ENCODE measurements around the gene DAPP1.

DAPP1 gene

GRCh38 chr4:99808260-99808857, 8.3 kb upstream of the DAPP1 start:
- no peak for TF ChIP-seq USF1 (IDR thresholded peaks at IDR 0.05)
- peak; percentile 97 for TF ChIP-seq RAD21 (IDR thresholded peaks at IDR 0.05; ENCODE audit: low read depth)
- no peak for TF ChIP-seq CREB1 (IDR thresholded peaks at IDR 0.05; ENCODE audit: low read depth)

- no peak for TF ChIP-seq CEBPB (IDR thresholded peaks at IDR 0.05)
- TF ChIP-seq CREB1 (IDR thresholded peaks at IDR 0.05; ENCODE audit: low read depth) = no peak
- TF ChIP-seq USF1 (IDR thresholded peaks at IDR 0.05) = no peak
- no peak for TF ChIP-seq NFIC (IDR thresholded peaks at IDR 0.05)
- TF ChIP-seq ZBTB7A (IDR thresholded peaks at IDR 0.05; ENCODE audit: low read depth) = no peak
- no peak for TF ChIP-seq TCF12 (IDR thresholded peaks at IDR 0.05; ENCODE audit: low read depth)
- TF ChIP-seq EP300 (IDR thresholded peaks at IDR 0.05; ENCODE audit: borderline replicate concordance) = no peak
- TF ChIP-seq RAD21 (IDR thresholded peaks at IDR 0.05; ENCODE audit: low read depth) = no peak
- TF ChIP-seq YY1 (IDR thresholded peaks at IDR 0.05; ENCODE audit: low read depth) = no peak
- TF ChIP-seq REST (IDR thresholded peaks at IDR 0.05; ENCODE audit: low read depth) = no peak
- no peak for TF ChIP-seq FOXM1 (IDR thresholded peaks at IDR 0.05; ENCODE audit: borderline replicate concordance, low read depth)
- no peak for TF ChIP-seq TAF1 (IDR thresholded peaks at IDR 0.05; ENCODE audit: low read depth)
- no peak for TF ChIP-seq TEAD4 (IDR thresholded peaks at IDR 0.05)
These were observed 7.3 kb upstream of the DAPP1 start for GRCh38 chr4:99809326-99809725.

GRCh38 chr4:99810536-99810935, 6.1 kb upstream of the DAPP1 start:
- TF ChIP-seq TEAD4 (IDR thresholded peaks at IDR 0.05) = no peak
- no peak for TF ChIP-seq CEBPB (IDR thresholded peaks at IDR 0.05)
- no peak for TF ChIP-seq YY1 (IDR thresholded peaks at IDR 0.05; ENCODE audit: low read depth)
- no peak for TF ChIP-seq NFIC (IDR thresholded peaks at IDR 0.05)
- no peak for TF ChIP-seq USF1 (IDR thresholded peaks at IDR 0.05)
- no peak for TF ChIP-seq CREB1 (IDR thresholded peaks at IDR 0.05; ENCODE audit: low read depth)
- no peak for TF ChIP-seq MAX (IDR thresholded peaks at IDR 0.05)
- TF ChIP-seq TCF12 (IDR thresholded peaks at IDR 0.05; ENCODE audit: low read depth) = no peak
- no peak for TF ChIP-seq ZBTB7A (IDR thresholded peaks at IDR 0.05; ENCODE audit: low read depth)
- TF ChIP-seq FOXM1 (IDR thresholded peaks at IDR 0.05; ENCODE audit: borderline replicate concordance, low read depth) = no peak
- no peak for TF ChIP-seq RAD21 (IDR thresholded peaks at IDR 0.05; ENCODE audit: low read depth)
- no peak for TF ChIP-seq TAF1 (IDR thresholded peaks at IDR 0.05; ENCODE audit: low read depth)
- no peak for TF ChIP-seq EP300 (IDR thresholded peaks at IDR 0.05; ENCODE audit: borderline replicate concordance)
- no peak for TF ChIP-seq EGR1 (IDR thresholded peaks at IDR 0.05)

GRCh38 chr4:99811117-99811516, 5.5 kb upstream of the DAPP1 start:
- TF ChIP-seq RAD21 (IDR thresholded peaks at IDR 0.05; ENCODE audit: low read depth) = no peak
- no peak for TF ChIP-seq ZBTB7A (IDR thresholded peaks at IDR 0.05; ENCODE audit: low read depth)
- no peak for TF ChIP-seq REST (IDR thresholded peaks at IDR 0.05; ENCODE audit: low read depth)
- TF ChIP-seq USF1 (IDR thresholded peaks at IDR 0.05) = no peak
- TF ChIP-seq EGR1 (IDR thresholded peaks at IDR 0.05) = no peak
- TF ChIP-seq MAX (IDR thresholded peaks at IDR 0.05) = no peak

GRCh38 chr4:99811850-99812249, 4.8 kb upstream of the DAPP1 start:
- TF ChIP-seq TCF12 (IDR thresholded peaks at IDR 0.05; ENCODE audit: low read depth) = no peak
- TF ChIP-seq MAX (IDR thresholded peaks at IDR 0.05) = no peak
- TF ChIP-seq USF1 (IDR thresholded peaks at IDR 0.05) = no peak
- TF ChIP-seq RAD21 (IDR thresholded peaks at IDR 0.05; ENCODE audit: low read depth) = peak; percentile 68
